Erythroblast (primary cell): ENCODE results near the gene ADARB2.

Experiments
- GATA1 ChIP-seq: IDR thresholded peaks from 2 replicates; pipeline ENCODE4 v1.6.1; 2011; ENCODE audit warnings: low read depth, mild to moderate bottlenecking, control low read depth, low read length, moderate library complexity
- POLR2A ChIP-seq: IDR thresholded peaks from 2 replicates; pipeline ENCODE4 v1.6.1; 2011; ENCODE audit warnings: mild to moderate bottlenecking, low read length

- TF ChIP-seq POLR2A (no peak), GATA1 (no peak)
These were observed 576.6 kb downstream of the ADARB2 start for GRCh38 chr10:1160561-1161314.
